ENCODE measurements around the gene ANO3. TPM values are rescaled to one million over a fixed set of nuclear protein-coding genes. Genes with fewer than 3 reads are reported as not detected.
"Not testable (repeated sequence)": the region's sequence is repeated elsewhere in the genome, so short reads cannot be mapped to it uniquely, and the experiment has no call there.

ANO3 gene
- polyA plus RNA-seq, 3 donors = not detected

- no peak overlapping the region for H3K27ac ChIP-seq (ENCODE audit: low read depth in 1 of 2, low read length in 2 of 2)
- H3K4me2 ChIP-seq (replicated peaks; ENCODE audit: extremely low read depth, low read length, poor library complexity, severe bottlenecking) = no peak overlapping the region
- H2AFZ ChIP-seq (ENCODE audit: insufficient read depth, low read depth, low read length, poor library complexity, severe bottlenecking) = no peak overlapping the region
- no peaks in the 10 kb centered on the region for H3K9me3 ChIP-seq (replicated peaks in 1 of 2; ENCODE audit: control insufficient read depth in 1 of 2, insufficient read depth in 1 of 2, low read length in 2 of 2)
- no peaks in the 10 kb centered on the region for H3K27me3 ChIP-seq (ENCODE audit: control insufficient read depth in 2 of 2, insufficient read depth in 2 of 2, low read length in 2 of 2)
- H3K9ac ChIP-seq (ENCODE audit: insufficient read depth, low read length, poor library complexity, severe bottlenecking) = no peak overlapping the region
- no CpG with 5 or more reads among the region's 5 CpGs for WGBS (ENCODE audit: insufficient coverage)
- no peak for TF ChIP-seq CTCF (IDR thresholded peaks at IDR 0.05)
- H3K4me1 Mint-ChIP-seq = peaks cover 6% of the 10 kb centered on the region
- peaks cover 4% of the 10 kb centered on the region in 2 donors for H3K4me1 ChIP-seq (ENCODE audit: control insufficient read depth in 1 of 2, insufficient read depth in 2 of 2, low read length in 2 of 2)
- no peaks in the 10 kb centered on the region for H3K9me3 Mint-ChIP-seq
- H4K20me1 ChIP-seq (ENCODE audit: insufficient read depth, low read length) = no peaks in the 10 kb centered on the region
- intact Hi-C loops (cut with micrococcal nuclease) = loop anchor here in 1 of 2 donors (10.0 kb wide), 1 partner anchor 1198 kb away; no protein-coding TSS in a partner anchor
- H3K27ac Mint-ChIP-seq = no peak overlapping the region
- no peak overlapping the region for H3K4me3 ChIP-seq (replicated peaks in 1 of 3; ENCODE audit: low read depth in 2 of 3, low read length in 3 of 3)
- peaks cover 4 to 6% (median 4%) of the 10 kb centered on the region in 3 donors for H3K27me3 Mint-ChIP-seq (ENCODE audit: low read depth in 3 of 3)
- H3K36me3 Mint-ChIP-seq = no peaks in the 10 kb centered on the region
- H3K4me3 Mint-ChIP-seq = no peak overlapping the region
- no peaks in the 10 kb centered on the region for H3K36me3 ChIP-seq (replicated peaks in 1 of 2; ENCODE audit: control insufficient read depth in 1 of 2, insufficient read depth in 2 of 2, low read length in 2 of 2)
- no peaks in the 10 kb centered on the region for H3K79me2 ChIP-seq (ENCODE audit: insufficient read depth, low read length)
- DNase-seq = no peak
Observed at GRCh38 chr11:26287067-26287518, 44.8 kb upstream of the ANO3 start.

DNA sequence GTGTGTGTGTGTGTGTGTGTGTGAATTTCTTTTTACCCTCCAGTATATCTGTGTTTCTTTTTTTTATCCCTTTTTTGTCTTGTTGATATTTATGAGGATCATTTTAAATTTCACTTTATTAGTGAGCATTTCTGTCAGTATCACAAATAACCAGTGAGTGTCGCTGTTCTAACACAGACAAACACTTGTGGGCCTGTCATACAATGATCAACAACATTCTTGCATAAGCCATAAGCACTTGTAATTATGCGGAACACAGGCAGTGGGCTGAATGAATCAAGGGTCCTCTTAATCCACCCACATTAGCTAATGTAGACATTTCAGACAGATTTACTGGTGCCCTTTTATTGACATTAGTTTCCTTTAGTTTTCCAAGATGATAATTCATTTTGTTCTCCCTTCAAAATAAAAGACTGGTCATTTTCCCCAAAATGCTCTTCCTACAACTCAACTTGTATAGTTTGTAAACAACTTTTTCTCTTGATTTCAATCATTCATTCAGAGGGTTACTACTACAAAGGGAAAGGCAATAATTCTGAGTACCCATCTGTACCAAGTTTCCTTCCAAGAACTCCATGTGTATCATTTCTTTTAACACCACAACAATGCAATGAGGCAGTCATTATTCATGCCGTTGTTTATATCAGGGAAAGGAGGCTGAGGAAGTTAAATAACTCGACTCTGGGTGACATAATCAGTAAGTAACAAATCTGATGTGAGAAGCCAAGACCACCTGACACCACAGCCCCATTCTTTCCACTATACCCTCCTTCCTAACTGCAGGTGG lies 34.5 kb upstream of the ANO3 start:
- WGBS (ENCODE audit: insufficient coverage) = no CpG with 5 or more reads among the region's 4 CpGs

GRCh38 chr11:26316372-26316771 lies 15.6 kb upstream of the ANO3 start:
- H3K27me3 Mint-ChIP-seq (ENCODE audit: low read depth in 3 of 3); intact Hi-C loops (cut with micrococcal nuclease); H3K79me2 ChIP-seq (ENCODE audit: insufficient read depth, low read length): not testable (repeated sequence)

More for the DNA sequence above, 34.5 kb upstream of the ANO3 start:
- Histone ChIP-seq H3K27me3 (ENCODE audit: control insufficient read depth in 2 of 2, insufficient read depth in 2 of 2, low read length in 2 of 2) (no peaks in the 10 kb centered on the region), H3K4me2 (replicated peaks; ENCODE audit: extremely low read depth, low read length, poor library complexity, severe bottlenecking) (no peak overlapping the region), H3K79me2 (ENCODE audit: insufficient read depth, low read length) (no peaks in the 10 kb centered on the region), H3K27ac (ENCODE audit: low read depth in 1 of 2, low read length in 2 of 2) (no peak overlapping the region), H3K9ac (ENCODE audit: insufficient read depth, low read length, poor library complexity, severe bottlenecking) (no peak overlapping the region), H3K4me3 (replicated peaks in 1 of 3; ENCODE audit: low read depth in 2 of 3, low read length in 3 of 3) (no peak overlapping the region), H2AFZ (ENCODE audit: insufficient read depth, low read depth, low read length, poor library complexity, severe bottlenecking) (no peak overlapping the region), H3K4me1 (ENCODE audit: control insufficient read depth in 1 of 2, insufficient read depth in 2 of 2, low read length in 2 of 2) (no peaks in the 10 kb centered on the region), H3K9me3 (replicated peaks in 1 of 2; ENCODE audit: control insufficient read depth in 1 of 2, insufficient read depth in 1 of 2, low read length in 2 of 2) (no peaks in the 10 kb centered on the region), H3K36me3 (replicated peaks in 1 of 2; ENCODE audit: control insufficient read depth in 1 of 2, insufficient read depth in 2 of 2, low read length in 2 of 2) (no peaks in the 10 kb centered on the region), H4K20me1 (ENCODE audit: insufficient read depth, low read length) (no peaks in the 10 kb centered on the region)
- peaks cover 0 to 2% (median 0%) of the 10 kb centered on the region in 3 donors for H3K27me3 Mint-ChIP-seq (ENCODE audit: low read depth in 3 of 3)
- no peak overlapping the region for H3K27ac Mint-ChIP-seq
- no peaks in the 10 kb centered on the region for H3K9me3 Mint-ChIP-seq
- peak; percentile 53 for TF ChIP-seq CTCF (IDR thresholded peaks at IDR 0.05)
- intact Hi-C loops (cut with micrococcal nuclease) = no loop called here
- H3K4me1 Mint-ChIP-seq = no peaks in the 10 kb centered on the region
- H3K4me3 Mint-ChIP-seq = no peak overlapping the region
- no peaks in the 10 kb centered on the region for H3K36me3 Mint-ChIP-seq
- DNase-seq = peak in 1 of 3 donors; percentile 12

More at GRCh38 chr11:26316372-26316771, 15.6 kb upstream of the ANO3 start:
- H3K9me3 Mint-ChIP-seq; H3K4me3 Mint-ChIP-seq; H3K4me1 ChIP-seq (ENCODE audit: control insufficient read depth in 1 of 2, insufficient read depth in 2 of 2, low read length in 2 of 2); H3K4me2 ChIP-seq (replicated peaks; ENCODE audit: extremely low read depth, low read length, poor library complexity, severe bottlenecking); DNase-seq; H3K4me1 Mint-ChIP-seq; H4K20me1 ChIP-seq (ENCODE audit: insufficient read depth, low read length); H2AFZ ChIP-seq (ENCODE audit: insufficient read depth, low read depth, low read length, poor library complexity, severe bottlenecking); H3K27ac Mint-ChIP-seq; H3K4me3 ChIP-seq (replicated peaks in 1 of 3; ENCODE audit: low read depth in 2 of 3, low read length in 3 of 3); H3K27me3 ChIP-seq (ENCODE audit: control insufficient read depth in 2 of 2, insufficient read depth in 2 of 2, low read length in 2 of 2); H3K27ac ChIP-seq (ENCODE audit: low read depth in 1 of 2, low read length in 2 of 2); H3K9ac ChIP-seq (ENCODE audit: insufficient read depth, low read length, poor library complexity, severe bottlenecking); H3K36me3 ChIP-seq (replicated peaks in 1 of 2; ENCODE audit: control insufficient read depth in 1 of 2, insufficient read depth in 2 of 2, low read length in 2 of 2); H3K9me3 ChIP-seq (replicated peaks in 1 of 2; ENCODE audit: control insufficient read depth in 1 of 2, insufficient read depth in 1 of 2, low read length in 2 of 2); H3K36me3 Mint-ChIP-seq: not testable (repeated sequence)
- WGBS (ENCODE audit: insufficient coverage) = 92% methylated on average over 2 of the region's 5 CpGs
